Kidney epithelial cell (primary cell): ENCODE results near the gene BMI1. TPM values are rescaled to one million over a fixed set of nuclear protein-coding genes. Genes with fewer than 3 reads are reported as not detected.
"Not testable (repeated sequence)": the region's sequence is repeated elsewhere in the genome, so short reads cannot be mapped to it uniquely, and the experiment has no call there.

Experiments
- DNase-seq: peaks from one replicate; pipeline ENCODE4 v3.0.0-alpha.2; 2010; ENCODE audit warnings: low read depth
- H3K27me3 ChIP-seq: 2 replicates; pipeline ENCODE4 v1.6.0; 2011; ENCODE audit warnings: low read length; ENCODE audit not compliant: control insufficient read depth, insufficient read depth
- H3K36me3 ChIP-seq: 2 replicates; pipeline ENCODE4 v1.5.1; 2011; ENCODE audit warnings: low read length; ENCODE audit not compliant: control insufficient read depth, insufficient read depth
- H3K4me3 ChIP-seq: 2 replicates; pipeline ENCODE4 v1.5.1; 2011; ENCODE audit warnings: low read depth, mild to moderate bottlenecking, control low read depth, low read length
- total RNA-seq: library from RNA; depleted of rRNA; stranded (reverse); fragments of >200 nt; gene quantifications from 2 replicates; pipeline ENCODE4 v1.2.3, GENCODE V29; 2015
- TF ChIP-seq, protein P1 (sequence below): IDR thresholded peaks from 2 replicates; pipeline ENCODE4 v1.5.1; 2011; ENCODE audit warnings: mild to moderate bottlenecking, moderate library complexity, low read length, control low read depth, inconsistent platforms; ENCODE audit not compliant: insufficient read depth, poor library complexity, severe bottlenecking

Gene BMI1
- total RNA-seq, 1 donor from 2014 or later: 60.5 TPM

DNA sequence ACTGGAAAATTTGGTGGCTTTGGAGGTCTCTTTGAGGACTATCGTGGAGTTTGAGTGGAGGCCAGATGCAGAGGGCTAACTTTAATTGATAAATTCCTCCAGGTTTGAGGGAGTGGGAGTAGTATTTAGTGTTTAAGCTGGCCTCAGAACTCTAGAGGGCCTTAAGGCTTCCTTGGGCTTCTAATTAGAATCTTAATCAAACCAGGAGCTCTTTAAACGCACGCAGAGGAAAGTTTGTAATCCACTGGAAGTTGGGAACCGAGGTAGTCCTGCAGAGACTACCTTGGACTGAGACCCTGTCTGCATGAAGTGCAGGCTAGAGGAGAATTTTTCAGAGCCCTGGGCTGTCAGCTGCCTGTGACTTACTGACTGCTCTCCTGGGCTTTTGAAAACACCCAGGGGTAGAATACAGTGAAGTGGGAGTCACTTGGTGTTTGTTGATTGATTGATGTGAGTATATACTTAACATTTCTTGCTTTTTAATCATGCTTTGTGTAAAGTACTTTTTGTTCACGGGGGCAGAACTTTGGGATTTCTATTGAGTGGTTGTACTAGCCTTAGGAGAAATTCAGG lies 30.3 kb downstream of the BMI1 start:
- DNase-seq: no peak
- H3K27me3 ChIP-seq: no peaks in the 10 kb centered on the region
- no peak overlapping the region for H3K4me3 ChIP-seq
- TF ChIP-seq, protein P1, sequence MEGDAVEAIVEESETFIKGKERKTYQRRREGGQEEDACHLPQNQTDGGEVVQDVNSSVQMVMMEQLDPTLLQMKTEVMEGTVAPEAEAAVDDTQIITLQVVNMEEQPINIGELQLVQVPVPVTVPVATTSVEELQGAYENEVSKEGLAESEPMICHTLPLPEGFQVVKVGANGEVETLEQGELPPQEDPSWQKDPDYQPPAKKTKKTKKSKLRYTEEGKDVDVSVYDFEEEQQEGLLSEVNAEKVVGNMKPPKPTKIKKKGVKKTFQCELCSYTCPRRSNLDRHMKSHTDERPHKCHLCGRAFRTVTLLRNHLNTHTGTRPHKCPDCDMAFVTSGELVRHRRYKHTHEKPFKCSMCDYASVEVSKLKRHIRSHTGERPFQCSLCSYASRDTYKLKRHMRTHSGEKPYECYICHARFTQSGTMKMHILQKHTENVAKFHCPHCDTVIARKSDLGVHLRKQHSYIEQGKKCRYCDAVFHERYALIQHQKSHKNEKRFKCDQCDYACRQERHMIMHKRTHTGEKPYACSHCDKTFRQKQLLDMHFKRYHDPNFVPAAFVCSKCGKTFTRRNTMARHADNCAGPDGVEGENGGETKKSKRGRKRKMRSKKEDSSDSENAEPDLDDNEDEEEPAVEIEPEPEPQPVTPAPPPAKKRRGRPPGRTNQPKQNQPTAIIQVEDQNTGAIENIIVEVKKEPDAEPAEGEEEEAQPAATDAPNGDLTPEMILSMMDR: no peak
- H3K36me3 ChIP-seq: no peaks in the 10 kb centered on the region

DNA sequence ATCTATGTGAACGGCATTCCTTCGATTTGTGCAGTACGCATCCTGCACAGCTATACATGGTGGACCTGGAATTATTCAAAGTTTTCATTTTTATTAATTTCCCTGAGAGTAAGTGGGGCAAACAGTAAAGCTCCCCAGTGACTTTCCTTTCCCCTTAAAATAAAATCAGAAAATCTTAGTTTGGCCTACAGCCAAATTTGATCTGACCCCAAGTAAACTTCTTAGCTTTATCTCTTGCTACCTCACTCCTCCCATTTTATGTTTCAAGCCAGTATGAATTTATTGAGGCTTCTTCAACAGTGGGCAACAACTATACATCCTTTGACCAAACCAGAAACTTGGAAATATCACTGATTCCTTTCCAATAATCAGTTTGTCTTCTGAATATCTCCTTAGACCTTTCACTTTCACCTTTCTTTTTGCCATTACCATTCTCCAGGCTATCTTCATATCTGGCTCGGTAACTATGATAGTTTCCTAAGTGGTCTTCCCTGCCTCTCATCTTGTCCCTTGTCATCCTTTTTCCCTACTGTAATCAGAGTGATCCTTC lies 35.5 kb downstream of the BMI1 start:
- TF ChIP-seq, protein P1: no peak
- H3K27me3 ChIP-seq: no peaks in the 10 kb centered on the region
- DNase-seq: no peak
- no peaks in the 10 kb centered on the region for H3K36me3 ChIP-seq
- H3K4me3 ChIP-seq: no peak overlapping the region

DNA sequence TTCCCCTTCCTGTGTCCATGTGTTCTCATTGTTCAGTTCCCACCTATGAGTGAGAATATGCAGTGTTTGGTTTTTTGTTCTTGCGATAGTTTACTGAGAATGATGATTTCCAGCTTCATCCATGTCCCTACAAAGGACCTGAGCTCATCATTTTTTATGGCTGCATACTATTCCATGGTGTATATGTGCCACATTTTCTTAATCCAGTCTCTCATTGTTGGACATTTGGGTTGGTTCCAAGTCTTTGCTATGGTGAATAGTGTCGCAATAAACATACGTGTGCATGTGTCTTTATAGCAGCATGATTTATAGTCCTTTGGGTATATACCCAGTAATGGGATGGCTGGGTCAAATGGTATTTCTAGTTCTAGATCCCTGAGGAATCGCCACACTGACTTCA lies 36.9 kb downstream of the BMI1 start:
- not testable (repeated sequence) for H3K4me3 ChIP-seq, DNase-seq

DNA sequence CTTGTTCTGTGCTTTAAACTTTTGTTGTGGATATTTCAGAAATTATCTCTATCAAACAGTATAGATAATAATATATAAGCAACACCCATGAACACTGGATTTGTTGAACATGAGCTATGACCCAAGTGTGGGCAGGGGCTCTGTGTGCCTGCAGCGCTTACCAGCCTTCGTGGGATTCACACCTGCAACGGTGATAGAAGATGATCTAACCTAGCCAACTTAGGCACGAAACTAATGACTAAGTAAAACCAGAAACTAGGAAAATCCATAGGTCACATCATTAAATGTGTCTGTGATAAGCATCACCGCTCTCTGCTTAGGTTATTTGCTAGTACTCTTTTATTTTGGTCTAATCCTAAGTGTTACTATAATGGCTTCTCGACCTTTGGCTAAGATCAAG lies 42.4 kb downstream of the BMI1 start:
- H3K36me3 ChIP-seq: no peaks in the 10 kb centered on the region
- no peaks in the 10 kb centered on the region for H3K27me3 ChIP-seq
- DNase-seq: no peak
- H3K4me3 ChIP-seq: no peak overlapping the region
- TF ChIP-seq, protein P1: no peak

More for the DNA sequence above, 36.9 kb downstream of the BMI1 start:
- not testable (repeated sequence) for H3K36me3 ChIP-seq, H3K27me3 ChIP-seq

DNA sequence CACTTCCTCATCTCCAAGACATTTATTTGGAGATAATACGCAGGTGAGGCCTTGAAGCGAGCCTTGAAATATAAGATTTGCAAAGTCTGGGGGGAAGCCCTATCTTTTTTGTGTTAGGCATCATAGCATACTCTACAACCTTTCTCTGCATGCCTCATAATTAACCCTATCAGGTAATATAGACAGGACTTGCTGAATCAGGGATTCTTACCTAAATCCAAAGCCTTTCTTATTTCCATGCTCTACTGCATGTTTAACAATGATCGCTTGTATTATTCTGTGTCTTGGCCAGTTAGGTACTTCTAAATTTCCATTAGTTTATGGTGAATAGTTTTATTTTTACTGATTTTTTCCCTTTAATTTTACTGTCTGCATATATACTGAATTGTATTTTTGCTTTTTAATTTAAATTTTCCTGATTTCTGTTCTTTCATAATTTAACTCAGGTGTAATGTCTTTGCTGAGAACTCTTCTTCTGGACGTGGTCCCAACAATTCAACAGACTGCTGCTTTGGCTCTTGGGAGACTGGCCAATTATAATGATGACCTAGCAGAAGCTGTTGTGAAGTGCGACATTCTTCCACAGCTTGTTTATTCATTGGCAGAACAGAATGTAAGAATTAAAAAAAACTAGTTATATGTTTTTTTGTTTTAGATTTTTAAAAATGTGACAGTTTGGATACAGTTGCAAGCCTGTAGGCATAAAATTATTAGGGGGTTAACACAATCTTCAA lies 43.7 kb downstream of the BMI1 start:
- H3K4me3 ChIP-seq: no peak overlapping the region
- no peak for DNase-seq
- H3K27me3 ChIP-seq: no peaks in the 10 kb centered on the region
- H3K36me3 ChIP-seq: no peaks in the 10 kb centered on the region
- TF ChIP-seq, protein P1: no peak

DNA sequence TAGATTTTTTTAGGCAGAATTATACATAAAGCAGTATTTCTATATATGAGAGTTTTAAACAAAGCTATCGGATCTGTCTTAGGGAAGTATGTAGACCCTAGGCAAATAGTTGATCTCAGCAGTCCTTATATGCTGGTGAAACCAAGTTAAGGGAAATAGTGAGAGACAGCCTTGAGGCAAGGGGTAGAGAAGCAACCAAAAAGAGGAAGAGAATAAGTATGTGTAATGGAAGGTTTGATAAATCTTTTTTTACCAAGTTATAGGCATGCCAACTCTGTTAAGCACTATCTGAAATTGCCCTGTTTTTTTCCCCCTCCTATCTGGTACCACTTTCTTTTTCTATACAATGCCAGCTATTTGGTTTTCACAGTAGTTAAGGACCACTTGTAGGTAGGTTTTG lies 44.3 kb downstream of the BMI1 start:
- DNase-seq: no peak
- H3K36me3 ChIP-seq: no peaks in the 10 kb centered on the region
- H3K27me3 ChIP-seq: no peaks in the 10 kb centered on the region
- TF ChIP-seq, protein P1: no peak
- H3K4me3 ChIP-seq: no peak overlapping the region
